Endothelial cell of umbilical vein (primary cell): ENCODE measurements around the gene CAMK2B. TPM values are rescaled to one million over a fixed set of nuclear protein-coding genes. Genes with fewer than 3 reads are reported as not detected.

Source experiments
- BruUV-seq: library from RNA; stranded (reverse); fragments of 400-500 nt; replicated peaks from 2 replicates; lab custom pipeline; 2021; lab: Mats Ljungman, UMichigan
- CTCF ChIA-PET: fragments of 300-600, 350-600 bp; sonication (Branson Sonifier 250); formaldehyde crosslinking; loops from one replicate; lab custom pipeline; 2021; ENCODE audit warnings: antibody characterized with exemption, inconsistent platforms; lab: Charles Lee
- POLR2A ChIA-PET: fragments of 300-600, 350-600 bp; sonication (Branson Sonifier 250); formaldehyde crosslinking; loops from one replicate; lab custom pipeline; 2021; ENCODE audit warnings: antibody characterized with exemption, inconsistent platforms; lab: Charles Lee
- DNase-seq: peaks from one replicate; pipeline ENCODE4 v3.0.0-alpha.2; 2011; ENCODE audit warnings: low read depth, low spot score
- FAIRE-seq: peaks from 2 replicates; lab custom pipeline; 2011; peaks lifted over from hg19 to GRCh38; lab: Jason Lieb, UNC
- H2AFZ ChIP-seq: 2 replicates; pipeline ENCODE4 v1.6.0; 2012; ENCODE audit warnings: low read depth, low read length, control low read depth, inconsistent platforms
- H3K27ac ChIP-seq: 2 replicates; pipeline ENCODE4 v1.5.1; 2011; ENCODE audit warnings: low read depth, mild to moderate bottlenecking, control low read depth, low read length, moderate library complexity; ENCODE audit not compliant: insufficient read depth
- H3K27me3 ChIP-seq, 2 experiments: 2 replicates each; pipeline versions ENCODE4 v1.6.0 to v1.6.1; 2011; ENCODE audit warnings: low read length in 2 of 2, mixed read lengths in 1 of 2; ENCODE audit not compliant: control insufficient read depth in 2 of 2, insufficient read depth in 2 of 2
- H3K36me3 ChIP-seq, 2 experiments: 2 replicates in 1 of 2; 3 replicates in 1 of 2; pipeline ENCODE4 v1.5.1; 2011; ENCODE audit warnings: low read length in 2 of 2, mild to moderate bottlenecking in 1 of 2, moderate library complexity in 1 of 2; ENCODE audit not compliant: control insufficient read depth in 2 of 2, insufficient read depth in 2 of 2; ENCODE audit errors: extremely low read depth in 1 of 2
- H3K4me1 ChIP-seq: 3 replicates; pipeline ENCODE4 v1.5.1; 2011; ENCODE audit warnings: mild to moderate bottlenecking, low read length; ENCODE audit not compliant: control insufficient read depth, insufficient read depth; ENCODE audit errors: extremely low read depth
- H3K4me2 ChIP-seq: 2 replicates; pipeline ENCODE4 v1.6.1; 2011; ENCODE audit warnings: low read length, control low read depth, mixed read lengths; ENCODE audit not compliant: insufficient read depth
- H3K4me3 ChIP-seq, 3 experiments: fragments of 200-600 bp in 1 of 3; sonication (generic), shearing (Covaris generic) in 1 of 3; replicated peaks in 1 of 3; 2 replicates each; pipeline ENCODE4 v1.5.1; 2011 to 2016; ENCODE audit warnings: control low read depth in 3 of 3, low read length in 3 of 3, mild to moderate bottlenecking in 2 of 3, inconsistent platforms in 1 of 3, low read depth in 1 of 3, moderate library complexity in 1 of 3; ENCODE audit not compliant: insufficient read depth in 1 of 3
- H3K79me2 ChIP-seq: 2 replicates; pipeline ENCODE4 v1.6.0; 2012; ENCODE audit warnings: low read length, inconsistent platforms; ENCODE audit not compliant: control insufficient read depth, insufficient read depth
- H3K9ac ChIP-seq: replicated peaks from 2 replicates; pipeline ENCODE3; 2011; ENCODE audit warnings: low read length, control low read depth; ENCODE audit not compliant: insufficient read depth; ENCODE audit errors: extremely low read depth
- H3K9me1 ChIP-seq: replicated peaks from 3 replicates; pipeline ENCODE4 v1.6.0; 2011; ENCODE audit warnings: mild to moderate bottlenecking, low read length; ENCODE audit not compliant: control insufficient read depth, insufficient read depth; ENCODE audit errors: extremely low read depth
- H3K9me3 ChIP-seq: replicated peaks from 2 replicates; pipeline ENCODE4 v1.5.1; 2012; ENCODE audit warnings: low read length, inconsistent platforms; ENCODE audit not compliant: control insufficient read depth, insufficient read depth
- H4K20me1 ChIP-seq: replicated peaks from 2 replicates; pipeline ENCODE3; 2011; ENCODE audit warnings: mild to moderate bottlenecking, low read length; ENCODE audit not compliant: control insufficient read depth, insufficient read depth; ENCODE audit errors: extremely low read depth
- CTCF ChIP-seq, 2 donors: IDR thresholded peaks; 1 replicate in 1 of 2; 2 replicates in 1 of 2; pipeline ENCODE4 v1.5.1; 2011; ENCODE audit warnings: low read length in 2 of 2, mild to moderate bottlenecking in 2 of 2, moderate library complexity in 2 of 2, control low read depth in 1 of 2, inconsistent platforms in 1 of 2, low read depth in 1 of 2; ENCODE audit not compliant: insufficient read depth in 1 of 2; ENCODE audit errors: extremely low read depth in 1 of 2
- EZH2 ChIP-seq: IDR thresholded peaks from 2 replicates; pipeline ENCODE4 v1.6.1; 2012; ENCODE audit warnings: borderline replicate concordance, low read depth, mild to moderate bottlenecking, moderate library complexity, low read length, inconsistent platforms; ENCODE audit not compliant: severe bottlenecking
- FOS ChIP-seq: IDR thresholded peaks from 2 replicates; pipeline ENCODE4 v1.6.1; 2011; ENCODE audit warnings: mild to moderate bottlenecking, low read length, moderate library complexity, borderline replicate concordance; ENCODE audit not compliant: insufficient read depth
- GATA2 ChIP-seq: IDR thresholded peaks from 2 replicates; pipeline ENCODE4 v1.7.0; 2011; ENCODE audit warnings: low read depth, mild to moderate bottlenecking, moderate library complexity, mixed read lengths, low read length; ENCODE audit not compliant: insufficient read length, insufficient read depth
- JUN ChIP-seq: IDR thresholded peaks from 2 replicates; pipeline ENCODE4 v1.6.1; 2011; ENCODE audit warnings: borderline replicate concordance, low read depth; ENCODE audit not compliant: insufficient read length, insufficient read depth
- MAX ChIP-seq: IDR thresholded peaks from 2 replicates; pipeline ENCODE4 v1.6.1; 2011; ENCODE audit not compliant: insufficient read depth, insufficient read length
- MYC ChIP-seq: IDR thresholded peaks from one replicate; pipeline ENCODE4 v1.6.1; 2011; ENCODE audit warnings: mild to moderate bottlenecking, low read depth, low read length
- POLR2A ChIP-seq: IDR thresholded peaks from 2 replicates; pipeline ENCODE4 v1.6.1; 2012; ENCODE audit warnings: low read depth, mild to moderate bottlenecking, control low read depth, low read length
- POLR2AphosphoS5 ChIP-seq: IDR thresholded peaks from 2 replicates; pipeline ENCODE4 v1.6.1; 2012; ENCODE audit warnings: low read depth, mild to moderate bottlenecking, control low read depth, low read length, moderate library complexity; ENCODE audit not compliant: insufficient read depth
- dilution Hi-C: fragments of 300-500 bp; cut with MboI; formaldehyde crosslinking; loops from one replicate; pipeline ENCODE4 v1.15.0; 2019; ENCODE audit warnings: low sequenced_read_pairs; ENCODE audit not compliant: extremely low pct_ligation_motif_present
- intact Hi-C: fragments of 100-400 bp; cut with micrococcal nuclease; formaldehyde crosslinking; loops from one replicate; pipeline ENCODE4 v1.10.0; 2022
- polyA plus RNA-seq, 4 experiments: library from polyadenylated mRNA; depleted of rRNA in 3 of 4; stranded (reverse) in 3 of 4; unstranded in 1 of 4; fragments of >200 nt; gene quantifications; 2 replicates each; pipeline versions ENCODE4 v1.2.1 to v1.2.3, GENCODE V29; 2011 to 2012; ENCODE audit warnings: missing spikeins in 1 of 4
- total RNA-seq: library from RNA; stranded (reverse); gene quantifications from 2 replicates; pipeline ENCODE4 v1.2.3, GENCODE V29; 2021

CAMK2B gene
- total and polyA plus RNA-seq, 2 donors (not counting 3 experiments of a cell fraction or from before 2014, with no cell fraction given), result 0.57 to 1.6 TPM

- no peak for FAIRE-seq
- dilution Hi-C loops, result no loop called here
- Histone ChIP-seq H2AFZ (no peak overlapping the region), H3K27me3 (no peaks in the 10 kb centered on the region), H3K36me3 (peaks cover 0 to 20% of the 10 kb centered on the region in 2 experiments), H3K9me3 (no peaks in the 10 kb centered on the region), H3K79me2 (no peaks in the 10 kb centered on the region), H3K4me3 (no peak overlapping the region), H3K9me1 (no peaks in the 10 kb centered on the region), H3K9ac (no peak overlapping the region), H3K27ac (no peak overlapping the region), H3K4me1 (no peaks in the 10 kb centered on the region), H3K4me2 (no peak overlapping the region), H4K20me1 (no peaks in the 10 kb centered on the region)
- no TSS peak for BruUV-seq
- DNase-seq, result no peak
- intact Hi-C loops, result no loop called here
- TF ChIP-seq JUN, result no peak
- no peak for TF ChIP-seq EZH2
- no peak for TF ChIP-seq CTCF (IDR thresholded peaks at IDR 0.05; ENCODE audit: extremely low read depth in 1 of 2, insufficient read depth in 1 of 2, low read depth in 1 of 2, low read length in 2 of 2)
- no peak for TF ChIP-seq GATA2
- no peak for TF ChIP-seq MYC
- no peak for TF ChIP-seq POLR2AphosphoS5
- no peak for TF ChIP-seq MAX
- no peak for TF ChIP-seq FOS
- no peak for TF ChIP-seq POLR2A
- ChIA-PET CTCF (no interaction called here), POLR2A (no interaction called here)
Observed at GRCh38 chr7:44216019-44216418, 109.4 kb downstream of the CAMK2B start.
